ENCODE results near the gene LILRA6. TPM values are rescaled to one million over a fixed set of nuclear protein-coding genes. Genes with fewer than 3 reads are reported as not detected.

Gene LILRA6
- total and polyA plus RNA-seq, 2 of the 8 experiments (the other 6 are each of a cell fraction or from before 2014, with no cell fraction given): not detected

DNA sequence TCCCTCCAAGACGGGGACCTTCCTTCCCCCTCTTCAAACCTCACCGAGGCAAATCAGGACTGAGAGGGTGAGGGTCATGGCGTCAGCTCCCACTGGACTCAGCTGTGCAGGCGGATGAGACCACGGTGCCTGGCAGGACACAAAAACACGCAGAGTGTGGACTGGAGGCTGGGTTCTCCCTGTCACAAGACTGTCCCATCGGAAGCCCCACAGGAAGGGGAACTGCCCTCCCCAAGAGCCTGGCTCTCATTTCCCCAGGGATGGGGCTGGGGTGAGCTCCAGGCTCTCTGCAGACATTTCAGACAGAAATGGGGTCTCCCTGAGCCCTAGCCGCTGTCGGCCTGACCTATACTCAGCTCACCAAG, 14.5 kb upstream of the LILRA6 start, which contains the start of gene LILRB5 (continued):
- TF ChIP-seq RFX5 (IDR thresholded peaks at IDR 0.05; ENCODE audit: borderline replicate concordance, low read depth, low read length) (no peak), SP1 (IDR thresholded peaks at IDR 0.05; ENCODE audit: low read depth, low read length) (no peak), TBP (IDR thresholded peaks at IDR 0.05; ENCODE audit: low read depth, low read length) (no peak), POU5F1 (IDR thresholded peaks at IDR 0.05; ENCODE audit: low read depth, low read length) (no peak)
